GM19351 (cell line): ENCODE measurements around the gene THAP10.
"Not testable (repeated sequence)": the region's sequence is repeated elsewhere in the genome, so short reads cannot be mapped to it uniquely, and the experiment has no call there.

Experiments used
- ATAC-seq: cut with Tn5 transposase; IDR thresholded peaks from one replicate; pipeline ENCODE4 v1.9.1; 2021; ENCODE audit warnings: mild to moderate bottlenecking, moderate library complexity; ENCODE audit not compliant: unreplicated experiment

THAP10 gene

DNA sequence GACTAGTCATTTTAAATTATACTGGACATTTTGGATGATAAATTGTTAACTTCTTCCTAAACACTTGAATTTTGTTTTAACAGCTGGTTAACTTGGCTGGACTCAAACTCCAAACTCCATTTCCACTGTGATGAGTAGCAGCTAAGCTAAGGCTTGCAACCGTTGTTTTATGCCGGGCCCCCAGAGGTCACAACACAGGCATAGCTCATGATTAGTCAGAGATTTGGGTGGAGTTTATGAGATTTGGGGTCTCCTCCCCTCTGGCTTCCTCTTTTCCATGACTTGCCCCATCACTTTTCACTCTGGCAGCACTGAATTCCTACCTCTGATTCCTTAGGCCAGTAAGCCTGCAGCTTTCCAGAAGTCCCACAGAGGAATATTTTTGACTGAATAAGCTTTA is 12.8 kb downstream of the THAP10 start:
- ATAC-seq, result no peak

DNA sequence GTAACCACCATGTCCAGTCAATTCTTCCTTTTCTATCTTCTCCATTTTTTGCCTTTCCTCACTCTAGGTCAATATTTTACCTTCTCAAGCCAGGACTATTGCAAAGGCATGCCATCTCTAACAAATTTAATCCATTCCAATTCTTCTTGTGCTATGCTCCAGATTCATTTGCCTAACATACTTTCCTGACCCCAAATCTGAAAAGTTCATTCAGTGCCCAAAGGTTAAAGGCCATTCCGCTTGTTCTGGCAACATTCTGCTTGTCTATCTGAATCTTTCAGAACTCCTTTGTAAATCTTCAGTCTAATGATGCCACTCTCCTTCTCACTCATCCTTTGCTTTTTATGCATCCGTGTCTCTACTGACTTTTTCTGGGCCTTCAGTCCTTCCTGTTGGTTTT is 15.6 kb downstream of the THAP10 start:
- no peak for ATAC-seq

DNA sequence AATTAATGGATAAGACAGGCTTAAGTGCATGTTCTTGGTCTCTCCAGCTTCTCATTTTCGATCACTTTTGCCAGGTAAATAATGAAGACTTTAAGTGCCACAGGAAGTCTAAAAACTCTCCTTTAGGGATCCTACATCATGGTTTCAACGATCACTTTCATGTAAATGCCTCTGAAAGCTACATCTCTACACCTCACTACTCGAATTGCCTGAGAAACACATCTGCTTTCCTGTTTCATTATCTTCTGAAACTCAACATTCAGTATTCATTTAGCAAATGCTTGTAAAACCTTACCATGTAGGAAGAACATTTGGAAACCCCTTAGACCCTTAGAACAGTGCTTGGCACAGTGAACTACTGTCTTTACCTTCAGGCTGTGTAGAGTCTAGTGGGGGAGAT is 16.2 kb downstream of the THAP10 start:
- ATAC-seq, result peak; percentile 67

DNA sequence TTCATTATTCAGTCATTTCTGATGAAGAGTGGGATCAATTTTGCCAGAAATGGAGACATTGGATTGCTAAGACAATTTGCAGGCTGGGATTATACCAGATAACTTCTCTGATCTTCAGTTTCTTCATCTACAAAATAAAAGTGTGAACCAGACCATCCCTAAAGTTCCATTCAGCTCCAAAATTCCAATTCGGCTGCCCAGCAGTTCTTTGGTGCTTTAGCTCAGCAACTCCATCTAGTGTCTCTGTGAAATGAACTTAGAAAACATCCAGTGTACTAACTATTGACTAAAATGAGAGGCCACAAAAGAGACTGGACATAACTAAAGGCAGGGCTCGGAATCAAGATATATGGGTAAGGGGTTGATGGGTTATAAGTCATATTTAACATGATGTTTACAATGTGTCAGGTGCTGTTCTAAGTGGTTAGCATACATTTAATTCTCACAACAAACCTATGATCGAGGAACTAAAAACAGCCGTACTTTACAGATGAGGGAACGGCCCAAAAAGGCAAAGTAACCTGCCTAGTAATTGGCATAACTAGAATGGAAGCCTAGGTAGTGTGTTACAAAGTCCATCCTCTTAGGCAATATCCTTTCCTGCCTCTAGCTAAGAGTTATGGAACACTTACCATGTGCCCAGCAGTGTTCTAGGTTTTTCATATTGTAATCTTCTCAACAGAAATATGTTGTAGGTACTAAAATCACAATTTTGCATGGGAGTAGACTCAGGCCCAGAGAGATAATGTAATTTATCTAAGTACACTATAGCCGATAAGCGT is 17.0 kb downstream of the THAP10 start:
- ATAC-seq, result no peak

DNA sequence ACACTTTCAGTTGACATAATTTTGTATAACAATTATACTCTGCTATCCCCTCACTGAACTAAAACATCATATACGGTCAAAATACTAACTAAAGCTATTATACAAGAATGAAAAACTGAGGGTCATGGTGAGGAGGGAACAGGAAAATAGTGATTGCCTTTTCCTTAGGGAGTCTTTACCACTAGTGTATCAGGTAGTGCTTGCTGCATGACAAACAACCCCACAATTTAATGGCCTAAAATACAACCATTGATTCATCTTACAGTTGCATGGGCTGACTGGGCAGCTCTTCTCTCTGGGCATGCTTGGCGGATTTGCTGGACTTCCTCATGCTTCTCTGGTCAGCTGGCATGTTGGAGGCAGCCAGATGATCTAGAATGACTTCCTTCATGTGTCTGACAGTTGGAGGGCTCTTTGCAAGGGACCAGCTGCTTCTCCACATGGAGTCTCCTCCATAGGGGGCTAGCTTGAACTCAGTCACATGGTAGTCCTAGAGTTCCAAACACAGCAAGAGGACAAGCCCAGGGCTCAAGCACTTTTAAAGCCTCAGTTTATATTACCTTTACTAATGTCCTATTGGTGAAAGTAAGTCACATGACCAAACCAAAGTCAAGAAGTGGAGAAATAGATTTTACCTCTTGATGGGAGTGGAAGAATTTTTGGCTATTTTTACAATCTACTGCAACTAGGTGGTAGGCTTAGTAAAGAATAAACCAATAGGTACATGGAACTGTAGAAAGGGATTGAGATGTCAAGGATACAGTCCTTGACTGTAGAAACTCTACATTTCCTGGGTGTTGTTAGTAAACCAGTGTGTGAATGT is 18.8 kb downstream of the THAP10 start:
- ATAC-seq, result no peak

DNA sequence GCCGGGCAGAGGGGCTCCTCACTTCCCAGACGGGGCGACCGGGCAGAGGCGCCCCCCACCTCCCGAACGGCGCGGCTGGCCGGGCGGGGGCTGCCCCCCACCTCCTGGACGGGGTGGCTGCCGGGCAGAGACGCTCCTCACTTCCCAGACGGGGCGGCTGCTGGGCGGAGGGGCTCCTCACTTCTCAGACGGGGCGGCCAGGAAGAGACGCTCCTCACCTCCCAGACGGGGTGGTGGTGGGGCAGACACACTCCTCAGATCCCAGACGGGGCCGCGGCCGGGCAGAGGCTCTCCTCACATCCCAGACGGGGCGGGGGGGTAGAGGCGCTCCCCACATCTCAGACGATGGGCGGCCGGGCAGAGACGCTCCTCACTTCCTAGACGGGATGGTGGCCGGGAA is 20.7 kb downstream of the THAP10 start:
- ATAC-seq, result not testable (repeated sequence)

DNA sequence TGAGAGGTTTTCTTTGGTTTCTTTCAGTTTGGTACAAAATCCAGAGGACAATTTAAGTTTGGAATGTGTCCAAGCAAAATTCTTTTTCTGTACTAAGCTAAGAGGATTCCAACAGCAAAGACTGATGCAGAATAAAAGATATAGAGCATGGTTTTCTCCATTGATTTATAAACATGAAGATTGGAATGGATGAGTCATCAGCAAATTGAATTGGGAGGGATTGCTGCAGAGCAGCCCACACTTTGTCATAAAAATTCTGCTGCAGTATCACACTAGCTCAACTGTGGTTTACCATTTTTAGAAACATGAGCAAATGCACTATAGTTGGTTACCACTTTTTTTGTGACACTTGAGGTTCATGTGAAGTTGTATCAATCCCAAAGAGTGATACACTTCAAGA is 22.2 kb downstream of the THAP10 start:
- ATAC-seq, result no peak

DNA sequence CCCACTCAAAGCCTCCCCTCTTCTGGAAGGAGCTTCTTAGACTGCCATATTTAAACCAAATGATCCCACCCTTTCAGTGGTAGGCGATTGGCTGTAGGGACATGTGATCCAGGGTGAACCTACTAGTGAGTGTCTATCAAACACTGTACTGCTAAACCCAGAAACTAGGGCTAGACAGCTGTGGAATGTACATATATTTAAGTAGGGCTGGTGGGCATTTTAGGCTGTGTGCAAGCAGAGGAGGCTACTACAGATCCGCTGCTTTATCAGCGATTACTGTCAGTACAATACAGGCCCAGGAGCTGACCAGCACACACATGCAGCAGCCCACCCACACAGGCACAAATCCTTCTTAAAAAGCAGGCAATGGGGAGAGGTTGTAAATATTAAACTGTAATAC is 22.9 kb downstream of the THAP10 start:
- ATAC-seq, result no peak

DNA sequence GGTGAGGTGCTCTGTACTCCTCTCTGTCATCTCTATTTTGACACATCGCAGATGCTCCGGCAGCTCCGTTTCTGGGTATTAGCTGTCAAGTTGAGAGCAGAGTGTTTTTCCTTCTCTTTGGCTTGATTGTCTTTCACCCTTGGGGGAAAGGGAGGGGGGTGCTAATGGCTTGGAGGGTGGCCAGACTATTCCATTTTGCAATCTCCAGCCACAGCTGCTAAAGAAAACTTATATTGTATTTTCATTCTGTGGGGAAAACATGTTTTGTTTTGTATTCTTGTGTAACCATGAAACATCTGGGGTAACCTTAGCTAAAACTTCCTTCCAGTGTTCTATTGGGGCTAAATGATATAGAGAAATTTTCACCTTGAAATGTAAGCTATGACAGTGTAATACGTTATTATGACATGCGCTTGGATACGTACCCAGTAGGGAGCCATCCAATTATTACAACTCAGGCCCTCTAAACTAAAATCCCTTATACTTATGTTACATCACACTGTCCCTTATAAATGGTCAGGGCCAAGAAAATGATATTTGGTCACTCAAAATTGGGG is 24.2 kb downstream of the THAP10 start:
- no peak for ATAC-seq

DNA sequence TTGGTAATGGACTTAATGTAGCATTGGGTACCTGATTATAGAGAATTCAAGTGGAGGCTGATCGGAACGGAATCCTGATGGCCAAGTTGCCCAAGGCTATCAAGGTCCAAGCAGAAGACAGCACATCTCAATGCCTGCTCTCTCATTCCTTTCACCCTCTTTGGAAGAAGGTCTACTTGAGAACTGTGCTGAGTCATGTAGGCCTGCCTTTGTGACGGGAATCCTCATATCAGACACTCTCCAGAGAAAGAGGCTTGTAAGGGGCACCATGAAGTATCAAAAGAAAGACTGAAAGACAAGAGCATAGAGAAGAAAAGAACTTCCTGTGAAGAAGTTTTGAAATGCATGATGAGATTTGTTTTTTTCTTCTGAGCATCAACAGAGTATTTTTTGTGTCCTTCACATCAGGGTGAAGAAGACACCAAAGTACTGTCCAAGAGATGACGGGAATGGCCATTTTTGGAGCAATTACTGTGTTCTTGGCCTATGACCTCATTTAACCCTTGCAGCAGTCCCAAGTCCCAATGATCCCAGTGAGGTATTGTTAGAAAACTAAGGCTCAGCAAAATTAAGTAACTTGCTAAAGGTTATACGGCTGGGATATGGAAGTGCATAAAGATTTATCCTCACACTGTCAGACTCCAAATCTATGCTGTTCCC is 25.1 kb downstream of the THAP10 start:
- no peak for ATAC-seq

DNA sequence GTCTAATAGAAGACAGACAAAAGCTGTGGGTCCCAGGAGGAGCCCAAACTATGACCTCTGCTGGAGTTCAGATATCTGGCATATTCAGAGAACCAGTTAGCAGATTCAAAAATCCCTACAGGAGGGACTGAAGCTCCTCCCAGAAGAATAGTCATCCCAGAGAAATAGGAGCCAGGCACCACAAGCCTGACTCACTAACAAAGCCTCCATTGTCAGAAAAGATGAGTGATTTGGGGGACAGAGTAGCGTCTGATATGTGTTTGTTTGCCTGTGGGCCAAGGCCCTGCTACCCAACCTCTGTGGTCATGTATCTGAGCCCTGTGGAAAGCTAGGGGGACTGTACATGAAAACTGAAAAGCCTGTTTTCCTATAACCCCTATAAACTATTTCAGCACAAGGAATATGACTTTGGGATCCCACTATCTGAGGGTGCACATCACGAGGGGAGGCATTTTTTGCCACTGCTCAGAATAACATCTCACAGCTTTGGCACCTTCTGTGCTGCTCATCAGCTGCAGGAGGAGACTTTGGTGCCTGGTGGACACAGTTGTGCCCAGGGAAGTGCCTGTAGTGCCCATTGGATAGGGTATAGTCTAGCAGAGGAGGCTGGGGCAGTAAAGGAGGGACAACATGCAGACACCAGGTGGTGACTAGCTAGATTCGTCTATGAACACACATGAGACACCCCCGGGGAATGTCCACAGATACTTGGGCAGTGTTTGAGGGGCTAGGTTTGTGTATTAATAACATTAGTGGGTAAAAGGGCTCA is 28.6 kb downstream of the THAP10 start:
- ATAC-seq, result no peak

DNA sequence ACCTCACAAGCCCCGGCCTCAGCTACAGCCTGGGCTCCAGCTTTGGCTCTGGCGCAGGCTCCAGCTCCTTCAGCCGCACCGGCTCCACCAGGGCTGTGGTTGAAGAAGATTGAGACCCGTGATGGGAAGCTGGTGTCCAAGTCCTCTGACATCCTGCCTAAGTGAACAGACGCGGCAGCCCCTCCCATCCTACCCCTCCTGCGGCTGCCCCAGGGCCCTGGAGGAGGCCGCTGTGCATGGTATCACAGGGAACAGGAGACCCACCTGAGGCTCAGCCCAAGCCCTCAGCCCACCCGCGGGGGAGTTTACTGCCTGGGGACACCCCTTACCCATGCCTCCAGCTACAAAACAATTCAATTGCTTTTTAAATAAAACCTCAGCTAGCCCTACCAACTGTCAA is 32.2 kb downstream of the THAP10 start:
- no peak for ATAC-seq

DNA sequence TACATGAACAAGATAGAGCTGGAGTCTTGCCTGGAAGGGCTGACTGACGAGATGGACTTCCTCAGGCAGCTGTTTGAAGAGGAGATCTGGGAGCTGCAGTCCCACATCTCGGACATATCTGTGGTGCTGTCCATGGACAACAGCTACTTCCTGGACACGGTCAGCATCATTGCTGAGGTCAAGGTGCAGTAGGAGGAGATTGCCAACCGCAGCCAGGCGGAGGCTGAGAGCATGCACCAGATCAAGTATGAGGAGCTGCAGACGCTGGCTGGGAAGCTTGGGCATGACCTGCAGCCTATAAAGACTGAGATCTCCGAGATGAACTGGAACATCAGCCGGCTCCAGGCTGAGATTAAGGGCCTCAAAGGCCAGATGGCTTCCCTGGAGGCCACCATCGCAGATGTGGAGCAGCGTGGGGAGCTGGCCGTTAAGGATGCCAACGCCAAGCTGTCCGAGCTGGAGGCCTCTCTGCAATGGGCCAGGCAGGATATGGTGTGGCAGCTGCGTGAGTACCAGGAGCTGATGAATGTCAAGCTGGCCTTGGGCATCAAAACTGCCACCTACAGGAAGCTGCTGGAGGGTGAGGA is 32.8 kb downstream of the THAP10 start:
- ATAC-seq, result no peak

DNA sequence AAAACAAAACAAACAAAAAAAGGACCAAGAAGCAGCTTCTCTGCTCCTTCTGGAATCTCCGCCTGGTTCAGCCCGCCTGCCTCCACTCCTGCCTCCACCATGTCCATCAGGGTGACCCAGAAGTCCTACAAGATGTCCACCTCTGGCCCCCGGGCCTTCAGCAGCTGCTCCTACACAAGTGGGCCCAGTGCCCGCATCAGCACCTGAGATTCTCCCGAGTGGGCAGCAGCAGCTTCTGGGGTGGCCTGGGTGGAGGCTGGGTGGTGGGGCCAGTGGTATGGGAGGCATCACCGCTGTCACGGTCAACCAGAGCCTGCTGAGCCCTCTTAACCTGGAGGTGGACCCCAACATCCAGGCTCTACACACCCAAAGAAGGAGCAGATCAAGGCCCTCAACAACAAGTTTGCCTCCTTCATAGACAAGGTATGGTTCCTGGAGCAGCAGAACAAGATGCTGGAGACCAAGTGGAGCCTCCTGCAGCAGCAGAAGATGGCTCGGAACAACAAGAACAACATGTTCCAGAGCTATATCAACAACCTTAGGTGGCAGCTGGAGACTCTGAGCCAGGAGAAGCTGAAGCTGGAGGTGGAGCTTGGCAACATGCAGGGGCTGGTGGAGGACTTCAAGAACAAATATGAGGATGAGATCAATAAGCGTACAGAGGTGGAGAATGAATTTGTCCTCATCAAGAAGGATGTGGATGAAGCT is 33.5 kb downstream of the THAP10 start:
- not testable (repeated sequence) for ATAC-seq

DNA sequence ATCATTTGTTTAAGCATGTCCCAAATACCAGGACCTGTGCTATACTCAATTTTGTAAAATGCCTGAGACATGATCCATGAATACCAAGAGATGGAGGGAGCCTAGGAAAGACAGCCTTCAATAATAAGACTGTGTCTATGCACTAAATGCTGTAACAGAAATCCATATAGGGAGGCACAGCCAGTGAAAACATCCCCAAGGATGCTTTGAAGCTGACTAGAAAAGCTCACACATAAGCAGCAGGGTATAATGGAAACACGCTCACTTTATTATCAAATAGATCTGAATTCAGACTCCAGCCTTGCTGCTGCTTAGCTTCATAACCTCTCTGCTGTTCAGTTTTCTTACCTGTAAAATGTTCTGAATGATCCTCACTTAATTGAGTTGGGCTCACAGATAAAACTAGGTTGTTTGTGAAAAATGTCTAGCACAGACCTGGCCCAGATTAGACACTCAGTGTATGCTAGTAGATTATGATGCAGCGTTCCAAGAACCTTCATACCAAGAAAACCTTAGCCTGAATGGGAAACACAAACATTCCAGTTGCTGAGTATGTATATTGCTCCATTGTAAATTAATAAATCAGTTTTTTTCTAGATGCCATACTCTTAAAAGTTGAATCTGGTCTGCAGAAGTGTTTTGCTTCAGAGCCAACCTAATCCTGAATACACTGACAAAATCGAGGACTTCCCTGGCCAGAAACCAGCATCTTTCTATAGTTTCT is 34.5 kb downstream of the THAP10 start:
- ATAC-seq, result no peak

DNA sequence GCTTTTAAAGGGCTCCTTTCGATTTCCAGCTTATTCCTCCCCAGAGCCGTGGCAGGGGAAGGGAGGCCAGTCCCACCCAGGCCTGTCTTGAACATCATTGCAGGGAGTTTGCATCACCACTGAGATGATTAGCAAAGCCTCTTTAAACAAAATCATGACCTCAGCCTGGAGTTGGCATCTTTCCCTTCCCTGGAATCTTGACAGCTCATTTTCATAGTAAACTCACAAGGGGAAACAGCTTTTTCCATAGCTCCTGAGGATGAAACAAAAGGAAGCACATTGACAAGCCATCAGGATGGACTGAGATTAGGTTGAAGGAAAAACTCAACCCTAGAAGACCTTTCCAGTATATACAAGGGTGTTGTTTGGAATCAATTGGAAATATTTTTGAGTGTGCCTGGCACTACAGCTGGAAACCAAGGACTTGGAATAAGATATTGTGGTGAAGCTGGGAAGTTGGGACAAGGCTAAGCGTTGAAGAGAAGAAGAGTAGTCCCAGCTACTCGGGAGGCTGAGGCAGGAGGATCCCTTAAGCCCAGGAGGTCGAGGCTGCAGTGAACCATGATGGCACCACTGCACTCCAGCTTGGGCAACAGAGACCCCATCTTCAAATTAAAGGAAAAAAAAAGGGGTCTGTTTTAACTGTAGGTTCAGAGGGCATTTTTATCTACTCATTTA is 35.2 kb downstream of the THAP10 start:
- no peak for ATAC-seq

DNA sequence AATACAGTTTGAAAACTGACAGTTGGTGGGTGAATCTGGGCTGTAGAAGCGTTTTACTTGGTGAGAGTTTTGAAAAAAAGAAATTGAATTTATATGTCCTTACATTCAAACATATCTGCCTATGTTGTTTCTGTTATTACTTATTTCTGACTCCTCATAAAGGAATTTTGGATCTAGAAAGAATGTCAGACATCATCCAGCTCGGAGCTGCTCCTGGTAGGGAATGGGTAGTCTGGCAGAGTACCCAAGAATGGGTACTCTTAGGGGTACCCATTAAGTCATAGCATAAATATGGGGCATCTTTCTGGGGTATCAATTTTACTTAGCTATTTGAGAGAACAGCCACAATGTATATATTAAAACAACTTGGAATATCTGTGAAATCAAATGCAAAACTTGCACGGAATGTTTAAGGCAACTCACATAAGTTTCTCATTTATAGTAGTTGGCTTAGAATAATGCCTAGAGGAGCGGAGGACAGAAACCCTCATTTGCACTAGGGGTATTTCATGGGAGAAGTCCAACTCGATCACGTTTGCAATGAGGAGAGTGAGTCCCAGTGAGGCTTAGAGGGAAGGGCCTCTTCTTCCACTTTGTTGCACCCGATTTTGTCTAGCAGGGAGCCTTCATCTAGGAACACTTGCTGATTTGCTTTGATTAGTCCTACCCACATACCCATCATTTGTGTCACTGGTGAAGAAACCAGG is 35.9 kb downstream of the THAP10 start:
- ATAC-seq, result no peak

DNA sequence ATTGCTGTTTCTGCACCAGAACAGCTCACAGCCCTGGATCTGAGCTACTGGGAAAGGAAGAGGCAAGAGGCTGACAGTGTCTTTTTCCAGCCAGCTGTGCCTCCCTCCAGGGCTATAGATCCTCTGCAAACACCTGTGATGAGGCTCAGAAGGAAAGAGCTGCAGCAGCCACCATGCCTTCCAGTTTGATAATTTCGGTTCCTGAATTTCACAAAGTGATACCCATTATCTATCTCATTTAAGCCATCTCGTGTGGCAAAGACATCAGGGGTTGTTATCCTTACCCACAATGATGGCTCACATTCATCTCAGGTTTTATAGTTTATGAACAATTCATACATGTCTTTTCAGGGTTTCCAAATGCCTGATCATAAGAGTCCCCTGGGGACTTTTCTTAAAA is 36.5 kb downstream of the THAP10 start:
- no peak for ATAC-seq
